MM.1S (cell line): Measurements from ENCODE around the gene AFAP1.

Source experiments
- EZH2 ChIP-seq: fragments of 300-600 bp; sonication (generic); optimal IDR thresholded peaks from 2 replicates; pipeline ENCODE3; 2017; ENCODE audit warnings: low read depth, mild to moderate bottlenecking, antibody characterized with exemption, low read length, mixed read lengths
- TF ChIP-seq, protein P1 (sequence below): fragments of 300-600 bp; sonication (generic); IDR thresholded peaks from 2 replicates; pipeline ENCODE4 v1.5.1; 2016; ENCODE audit warnings: antibody characterized with exemption, low read length, mixed read lengths

GRCh38 chr4:7739918-7740865 is 199.5 kb downstream of the AFAP1 start:
- TF ChIP-seq, protein P1, sequence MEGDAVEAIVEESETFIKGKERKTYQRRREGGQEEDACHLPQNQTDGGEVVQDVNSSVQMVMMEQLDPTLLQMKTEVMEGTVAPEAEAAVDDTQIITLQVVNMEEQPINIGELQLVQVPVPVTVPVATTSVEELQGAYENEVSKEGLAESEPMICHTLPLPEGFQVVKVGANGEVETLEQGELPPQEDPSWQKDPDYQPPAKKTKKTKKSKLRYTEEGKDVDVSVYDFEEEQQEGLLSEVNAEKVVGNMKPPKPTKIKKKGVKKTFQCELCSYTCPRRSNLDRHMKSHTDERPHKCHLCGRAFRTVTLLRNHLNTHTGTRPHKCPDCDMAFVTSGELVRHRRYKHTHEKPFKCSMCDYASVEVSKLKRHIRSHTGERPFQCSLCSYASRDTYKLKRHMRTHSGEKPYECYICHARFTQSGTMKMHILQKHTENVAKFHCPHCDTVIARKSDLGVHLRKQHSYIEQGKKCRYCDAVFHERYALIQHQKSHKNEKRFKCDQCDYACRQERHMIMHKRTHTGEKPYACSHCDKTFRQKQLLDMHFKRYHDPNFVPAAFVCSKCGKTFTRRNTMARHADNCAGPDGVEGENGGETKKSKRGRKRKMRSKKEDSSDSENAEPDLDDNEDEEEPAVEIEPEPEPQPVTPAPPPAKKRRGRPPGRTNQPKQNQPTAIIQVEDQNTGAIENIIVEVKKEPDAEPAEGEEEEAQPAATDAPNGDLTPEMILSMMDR, result no peak
- TF ChIP-seq EZH2, result no peak
